WERI-Rb-1 (cell line): ENCODE results near the gene GP2.
"Not testable (repeated sequence)": the region's sequence is repeated elsewhere in the genome, so short reads cannot be mapped to it uniquely, and the experiment has no call there.

Experiments
- DNase-seq: peaks from one replicate; pipeline ENCODE4 v3.0.0-alpha.2; 2020
- H3K27ac ChIP-seq: fragments of 250-450 bp; sonication (Bioruptor Pico); 2 replicates; pipeline ENCODE4 v1.5.1; 2020; ENCODE audit warnings: mild to moderate bottlenecking, moderate library complexity
- H3K27me3 ChIP-seq: fragments of 250-450 bp; sonication (Bioruptor Pico); 2 replicates; pipeline ENCODE4 v1.5.1; 2021; ENCODE audit warnings: mild to moderate bottlenecking, low read depth, moderate library complexity; ENCODE audit not compliant: insufficient read depth, severe bottlenecking
- H3K36me3 ChIP-seq: fragments of 250-450 bp; sonication (Bioruptor Pico); 2 replicates; pipeline ENCODE4 v1.5.1; 2020; ENCODE audit warnings: mild to moderate bottlenecking, moderate library complexity
- H3K4me3 ChIP-seq: 2 replicates; pipeline ENCODE4 v1.5.1; 2011; ENCODE audit warnings: low read depth, mild to moderate bottlenecking, control low read depth, low read length
- H3K9me3 ChIP-seq: fragments of 250-450 bp; sonication (Bioruptor Pico); 2 replicates; pipeline ENCODE4 v1.5.1; 2021; ENCODE audit warnings: mild to moderate bottlenecking, moderate library complexity; ENCODE audit not compliant: severe bottlenecking
- TF ChIP-seq, protein P1 (sequence below): IDR thresholded peaks from 2 replicates; pipeline ENCODE4 v1.5.1; 2011; ENCODE audit warnings: low read depth, mild to moderate bottlenecking, control low read depth, inconsistent platforms, low read length

The GP2 gene

DNA sequence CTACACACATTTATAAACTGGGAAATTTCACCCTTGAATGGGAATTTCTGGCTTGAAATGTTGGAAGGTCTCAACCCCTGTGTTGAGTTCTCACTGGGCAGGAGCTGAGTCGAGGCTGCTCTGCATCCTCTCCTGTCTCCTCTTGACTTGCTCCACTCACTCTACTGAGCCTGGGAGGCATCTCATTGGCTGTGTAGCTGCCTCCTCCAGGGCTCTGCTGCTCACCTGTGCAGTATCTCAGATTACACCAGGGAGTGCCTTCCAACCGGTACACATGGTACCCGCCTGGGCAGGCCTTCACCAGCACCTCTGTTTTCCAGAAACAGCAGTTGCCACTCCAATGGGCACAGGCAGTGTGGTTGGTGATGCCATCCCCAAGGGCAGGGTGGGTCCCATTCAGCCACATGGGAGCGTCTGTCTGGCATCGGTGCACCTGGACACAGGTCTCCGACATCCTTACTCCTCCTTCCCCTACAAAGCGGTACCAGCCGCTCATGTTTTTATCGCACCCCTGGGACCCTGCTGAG lies 3.7 kb downstream of the GP2 start:
- Histone ChIP-seq H3K27ac (no peak overlapping the region), H3K4me3 (no peak overlapping the region), H3K36me3 (no peaks in the 10 kb centered on the region), H3K9me3 (no peaks in the 10 kb centered on the region), H3K27me3 (peaks cover 55% of the 10 kb centered on the region)
- TF ChIP-seq, protein P1, sequence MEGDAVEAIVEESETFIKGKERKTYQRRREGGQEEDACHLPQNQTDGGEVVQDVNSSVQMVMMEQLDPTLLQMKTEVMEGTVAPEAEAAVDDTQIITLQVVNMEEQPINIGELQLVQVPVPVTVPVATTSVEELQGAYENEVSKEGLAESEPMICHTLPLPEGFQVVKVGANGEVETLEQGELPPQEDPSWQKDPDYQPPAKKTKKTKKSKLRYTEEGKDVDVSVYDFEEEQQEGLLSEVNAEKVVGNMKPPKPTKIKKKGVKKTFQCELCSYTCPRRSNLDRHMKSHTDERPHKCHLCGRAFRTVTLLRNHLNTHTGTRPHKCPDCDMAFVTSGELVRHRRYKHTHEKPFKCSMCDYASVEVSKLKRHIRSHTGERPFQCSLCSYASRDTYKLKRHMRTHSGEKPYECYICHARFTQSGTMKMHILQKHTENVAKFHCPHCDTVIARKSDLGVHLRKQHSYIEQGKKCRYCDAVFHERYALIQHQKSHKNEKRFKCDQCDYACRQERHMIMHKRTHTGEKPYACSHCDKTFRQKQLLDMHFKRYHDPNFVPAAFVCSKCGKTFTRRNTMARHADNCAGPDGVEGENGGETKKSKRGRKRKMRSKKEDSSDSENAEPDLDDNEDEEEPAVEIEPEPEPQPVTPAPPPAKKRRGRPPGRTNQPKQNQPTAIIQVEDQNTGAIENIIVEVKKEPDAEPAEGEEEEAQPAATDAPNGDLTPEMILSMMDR = no peak
- no peak for DNase-seq

DNA sequence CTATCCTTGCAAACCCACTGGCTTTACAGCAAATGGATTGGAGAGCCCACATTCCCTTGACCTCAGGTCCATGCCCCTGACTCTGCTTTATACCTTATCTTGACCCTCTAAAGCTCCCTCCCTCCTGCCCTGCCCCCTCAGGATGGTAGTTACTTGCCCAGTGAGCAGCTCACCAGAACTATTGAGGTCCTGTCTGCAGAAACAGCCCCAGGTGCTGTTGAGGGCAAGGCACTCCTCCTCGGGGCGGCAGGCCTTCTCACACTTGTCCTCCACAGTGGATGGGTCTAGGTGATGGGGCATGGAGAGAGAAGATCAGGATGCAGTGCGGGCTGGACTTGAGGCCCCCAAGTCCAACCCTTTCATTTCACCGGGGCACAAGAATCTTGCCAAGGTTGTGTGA lies 4.6 kb downstream of the GP2 start:
- DNase-seq = no peak
- H3K36me3 ChIP-seq = no peaks in the 10 kb centered on the region
- no peak overlapping the region for H3K27ac ChIP-seq
- no peak overlapping the region for H3K4me3 ChIP-seq
- TF ChIP-seq, protein P1 = no peak
- no peaks in the 10 kb centered on the region for H3K9me3 ChIP-seq
- H3K27me3 ChIP-seq = peaks cover 62% of the 10 kb centered on the region

DNA sequence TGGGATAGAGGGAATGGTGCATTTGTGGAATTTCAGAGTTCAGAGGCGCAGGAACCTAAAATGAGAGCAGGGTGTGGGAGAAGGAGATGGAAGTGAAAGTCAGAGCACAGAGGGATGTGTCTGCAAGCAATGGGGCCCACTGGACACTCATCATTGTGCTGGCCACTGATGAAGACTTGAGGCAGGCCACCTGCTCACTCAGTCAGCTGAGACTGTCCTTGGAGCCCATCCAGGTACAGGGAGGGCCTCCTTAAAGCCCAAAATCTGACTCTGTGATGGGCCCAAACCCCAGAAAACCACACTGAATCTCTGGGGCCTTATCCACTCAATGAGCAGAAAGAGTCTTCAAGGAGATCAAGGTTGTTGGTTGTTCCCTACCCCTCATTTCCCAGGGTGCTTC lies 5.6 kb downstream of the GP2 start:
- H3K27ac ChIP-seq = no peak overlapping the region
- H3K4me3 ChIP-seq = no peak overlapping the region
- H3K27me3 ChIP-seq = peaks cover 60% of the 10 kb centered on the region
- no peaks in the 10 kb centered on the region for H3K36me3 ChIP-seq
- TF ChIP-seq, protein P1 = no peak
- DNase-seq = no peak
- H3K9me3 ChIP-seq = no peaks in the 10 kb centered on the region

DNA sequence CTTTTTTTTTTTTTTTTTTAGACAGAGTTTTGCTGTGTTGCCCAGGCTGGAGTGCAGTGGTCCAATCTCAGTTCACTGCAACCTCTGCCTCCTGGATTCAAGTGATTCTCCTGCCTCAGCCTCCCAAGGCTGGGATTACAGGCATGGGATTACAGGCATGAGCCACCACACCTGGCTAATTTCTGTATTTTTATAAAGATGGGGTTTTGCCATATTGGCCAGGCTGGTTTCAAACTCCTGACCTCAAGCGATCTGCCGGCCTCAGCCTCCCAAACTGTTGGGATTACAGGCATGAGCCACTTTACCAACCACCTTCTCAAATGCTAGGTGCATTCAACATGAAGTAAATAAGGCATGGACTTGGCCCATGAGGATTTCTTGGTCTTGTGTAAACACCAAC lies 6.3 kb downstream of the GP2 start:
- peaks cover 61% of the 10 kb centered on the region for H3K27me3 ChIP-seq
- H3K4me3 ChIP-seq, H3K36me3 ChIP-seq, H3K27ac ChIP-seq, DNase-seq, H3K9me3 ChIP-seq: not testable (repeated sequence)

DNA sequence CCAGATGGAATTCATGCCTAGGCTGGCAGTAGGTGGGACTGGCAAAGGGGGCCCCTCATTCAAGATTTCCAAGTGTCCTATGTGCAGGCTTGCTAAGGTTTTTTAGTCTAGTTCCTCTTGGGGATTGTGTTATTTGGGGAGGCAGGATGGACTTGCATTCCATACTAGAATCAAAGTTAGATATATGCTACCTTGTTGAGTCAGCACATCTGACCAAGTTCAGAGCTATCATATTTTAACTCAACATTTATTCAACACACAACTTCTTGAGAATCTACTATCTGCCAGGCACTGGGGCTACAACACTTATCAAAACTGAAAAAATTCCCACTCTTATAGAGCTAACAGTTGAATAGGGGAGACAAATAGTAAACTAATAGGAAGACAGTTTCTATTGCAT lies 6.7 kb downstream of the GP2 start:
- no peaks in the 10 kb centered on the region for H3K36me3 ChIP-seq
- TF ChIP-seq, protein P1 = no peak
- peaks cover 63% of the 10 kb centered on the region for H3K27me3 ChIP-seq
- H3K4me3 ChIP-seq = no peak overlapping the region
- no peak overlapping the region for H3K27ac ChIP-seq
- no peak for DNase-seq
- no peaks in the 10 kb centered on the region for H3K9me3 ChIP-seq

DNA sequence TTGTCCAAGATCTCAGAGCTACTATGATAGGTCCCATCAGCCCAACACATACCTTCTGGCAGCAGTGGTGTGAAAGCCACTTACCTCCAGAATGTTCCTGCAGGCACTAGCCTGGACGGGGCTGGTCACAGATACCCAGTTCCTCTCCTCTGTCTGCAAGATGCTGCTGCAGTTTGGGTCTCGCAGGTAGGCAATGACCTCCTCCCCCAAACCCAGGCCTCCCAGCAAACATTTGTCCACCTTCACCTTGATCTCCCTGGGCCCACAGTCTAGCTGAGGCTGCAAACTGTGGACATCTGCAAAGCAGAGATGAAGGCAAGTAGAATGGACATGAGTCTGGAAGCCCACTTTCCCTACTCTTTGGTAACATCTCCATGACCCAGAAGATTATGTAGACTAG lies 7.1 kb downstream of the GP2 start:
- Histone ChIP-seq H3K36me3 (no peaks in the 10 kb centered on the region), H3K4me3 (no peak overlapping the region), H3K27me3 (peaks cover 64% of the 10 kb centered on the region), H3K27ac (no peak overlapping the region), H3K9me3 (no peaks in the 10 kb centered on the region)
- DNase-seq = no peak
- TF ChIP-seq, protein P1 = no peak
